CD8-positive, alpha-beta memory T cell (primary cell): ENCODE data around the gene NFAM1. TPM values are rescaled to one million over a fixed set of nuclear protein-coding genes. Genes with fewer than 3 reads are reported as not detected.

Experiments
- CTCF ChIA-PET: fragments of 350-600 bp; sonication (Branson Sonifier 250); formaldehyde crosslinking; loops from one replicate; lab custom pipeline; 2021; ENCODE audit warnings: antibody characterized with exemption; lab: Charles Lee
- POLR2A ChIA-PET: fragments of 350-600 bp; sonication (Branson Sonifier 250); formaldehyde crosslinking; loops from one replicate; lab custom pipeline; 2021; ENCODE audit warnings: antibody characterized with exemption; lab: Charles Lee
- DNase-seq, 5 donors: peaks; one replicate each; pipeline versions ENCODE4 v3.0.0 to v3.0.0-alpha.2; 2020 to 2022; ENCODE audit warnings: mixed read lengths in 1 of 5
- H3K27ac ChIP-seq: one replicate; pipeline ENCODE4 v1.7.0; 2013; ENCODE audit warnings: low read depth, mild to moderate bottlenecking, low read length, moderate library complexity
- H3K27me3 ChIP-seq: 2 replicates; pipeline ENCODE4 v1.7.0; 2013; ENCODE audit warnings: low read length, mild to moderate bottlenecking; ENCODE audit not compliant: insufficient read depth, poor library complexity, severe bottlenecking
- H3K36me3 ChIP-seq: 2 replicates; pipeline ENCODE4 v1.7.0; 2013; ENCODE audit warnings: mild to moderate bottlenecking, low read length, moderate library complexity; ENCODE audit not compliant: insufficient read depth
- H3K4me1 ChIP-seq: 2 replicates; pipeline ENCODE4 v1.7.0; 2013; ENCODE audit warnings: mild to moderate bottlenecking, low read length, moderate library complexity; ENCODE audit not compliant: insufficient read depth
- H3K4me3 ChIP-seq: 2 replicates; pipeline ENCODE4 v1.7.0; 2013; ENCODE audit warnings: mild to moderate bottlenecking, low read length
- H3K9me3 ChIP-seq: 2 replicates; pipeline ENCODE4 v1.7.0; 2013; ENCODE audit warnings: mild to moderate bottlenecking, low read length
- H3K27ac Mint-ChIP-seq, 8 donors: one replicate each; pipeline ENCODE4 v1.8.0; 2020 to 2021; ENCODE audit warnings: mixed read lengths in 8 of 8, mild to moderate bottlenecking in 6 of 8, inconsistent platforms in 3 of 8, moderate library complexity in 3 of 8
- H3K27me3 Mint-ChIP-seq, 2 donors: one replicate each; pipeline ENCODE4 v1.8.0; 2020 to 2021; ENCODE audit warnings: mixed read lengths in 2 of 2, mild to moderate bottlenecking in 1 of 2, moderate library complexity in 1 of 2
- H3K36me3 Mint-ChIP-seq, 3 donors: one replicate each; pipeline ENCODE4 v1.8.0; 2020 to 2021; ENCODE audit warnings: mixed read lengths in 3 of 3, inconsistent platforms in 1 of 3, mild to moderate bottlenecking in 1 of 3
- H3K4me1 Mint-ChIP-seq, 3 donors: one replicate each; pipeline ENCODE4 v1.8.0; 2020 to 2021; ENCODE audit warnings: mixed read lengths in 3 of 3, inconsistent platforms in 1 of 3, mild to moderate bottlenecking in 1 of 3
- H3K4me3 Mint-ChIP-seq, 7 donors: one replicate each; pipeline ENCODE4 v1.8.0; 2020 to 2021; ENCODE audit warnings: mixed read lengths in 7 of 7, mild to moderate bottlenecking in 6 of 7, moderate library complexity in 4 of 7, inconsistent platforms in 2 of 7
- H3K9me3 Mint-ChIP-seq, 5 donors: one replicate each; pipeline ENCODE4 v1.8.0; 2020 to 2022; ENCODE audit warnings: mixed read lengths in 5 of 5, mild to moderate bottlenecking in 3 of 5, moderate library complexity in 2 of 5, inconsistent platforms in 1 of 5
- polyA plus RNA-seq: library from polyadenylated mRNA; unstranded; fragments of 300-500 nt; fragmentation: Illumina TruSeq; gene quantifications from one replicate; pipeline ENCODE4 v1.2.3, GENCODE V29; 2021
- total RNA-seq, 2 experiments: library from RNA; stranded (reverse); gene quantifications; one replicate each; pipeline ENCODE4 v1.2.3, GENCODE V29; 2021

The NFAM1 gene
- total and polyA plus RNA-seq, 3 experiments from 2014 or later, result 0.16 to 0.31 TPM; not detected in 1

- H3K9me3 ChIP-seq, result no peaks in the 10 kb centered on the region
- no peaks in the 10 kb centered on the region for H3K36me3 ChIP-seq
- POLR2A ChIA-PET, result interaction anchor here (0.5 to 2.1 kb wide), 7 partner anchors 37 to 1147 kb away, joined by 3 to 17 read pairs (median 5); partner anchors contain the start of genes NDUFA6 and SMDT1
- no peaks in the 10 kb centered on the region for H3K36me3 Mint-ChIP-seq
- no peaks in the 10 kb centered on the region for H3K9me3 Mint-ChIP-seq
- peaks cover 15 to 21% (median 18%) of the 10 kb centered on the region in 3 donors for H3K4me1 Mint-ChIP-seq
- H3K4me3 ChIP-seq, result peak overlapping the region; percentile 87
- CTCF ChIA-PET, result interaction anchor here (0.6 to 3.5 kb wide), 20 partner anchors 10 to 778 kb away, joined by 3 to 29 read pairs (median 4); partner anchors contain the start of genes NDUFA6, NFAM1 and SMDT1
- peak overlapping the region; percentile 67 for H3K27ac ChIP-seq
- H3K27ac Mint-ChIP-seq, result peak overlapping the region; percentile 76 to 96 (median 90)
- H3K27me3 ChIP-seq, result no peaks in the 10 kb centered on the region
- peak; percentile 63 to 85 (median 77) for DNase-seq
- peak overlapping the region; percentile 55 to 91 (median 79) for H3K4me3 Mint-ChIP-seq
- peaks cover 20% of the 10 kb centered on the region for H3K4me1 ChIP-seq
- peaks cover under 1% of the 10 kb centered on the region in 2 donors for H3K27me3 Mint-ChIP-seq
Observed at GRCh38 chr22:42444077-42444904, 12.1 kb upstream of the NFAM1 start.

DNA sequence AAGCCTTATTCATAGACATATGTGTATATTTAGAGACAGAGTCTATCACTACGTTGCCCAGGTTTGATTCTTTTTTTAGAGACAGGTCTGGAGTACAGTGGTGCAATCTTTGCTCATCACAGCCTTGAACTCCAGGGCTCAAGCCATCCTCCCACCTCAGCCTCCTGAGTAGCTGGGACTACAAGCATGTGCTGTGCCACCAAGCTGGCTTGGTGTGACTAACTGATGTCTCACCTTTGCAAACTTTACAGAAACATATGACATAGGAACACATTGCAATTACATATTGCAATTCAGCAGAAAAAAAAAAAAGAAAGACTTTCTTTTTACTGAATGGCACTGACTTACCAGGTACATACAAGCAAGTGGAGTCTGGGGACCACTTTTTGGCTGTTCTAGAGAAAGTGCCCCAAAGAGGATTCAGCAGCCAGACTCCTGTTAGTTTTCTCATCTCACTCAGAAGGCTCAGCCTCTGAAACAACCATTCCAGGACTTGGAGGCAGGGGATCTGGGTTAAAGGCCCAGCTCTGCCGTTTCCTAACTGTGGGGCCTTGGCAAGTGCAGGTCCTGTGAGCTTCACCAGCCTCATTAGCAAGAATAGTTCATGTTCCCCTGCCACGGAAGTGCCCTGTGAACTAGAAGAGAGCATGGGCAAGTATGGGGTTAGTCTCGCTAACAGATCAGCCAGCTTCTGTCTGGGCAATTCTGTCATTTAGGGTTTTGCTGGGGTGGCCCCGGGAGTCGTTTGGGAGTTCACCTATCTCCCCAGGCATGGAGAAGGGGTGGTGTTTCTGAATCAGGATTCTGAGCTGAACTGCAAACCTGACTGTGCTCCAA, 11.3 kb upstream of the NFAM1 start:
- DNase-seq, result no peak
- H3K4me1 ChIP-seq, result peaks cover 20% of the 10 kb centered on the region
- peak overlapping the region; percentile 67 for H3K27ac ChIP-seq
- no peaks in the 10 kb centered on the region for H3K9me3 Mint-ChIP-seq
- H3K27me3 Mint-ChIP-seq, result no peaks in the 10 kb centered on the region
- H3K27me3 ChIP-seq, result no peaks in the 10 kb centered on the region
- no peaks in the 10 kb centered on the region for H3K36me3 ChIP-seq
- peak overlapping the region; percentile 66 to 96 (median 90) for H3K27ac Mint-ChIP-seq
- H3K4me3 Mint-ChIP-seq, result peak overlapping the region; percentile 41 to 81 (median 56)
- peak overlapping the region; percentile 87 for H3K4me3 ChIP-seq
- peaks cover 15 to 22% (median 21%) of the 10 kb centered on the region in 3 donors for H3K4me1 Mint-ChIP-seq
- POLR2A ChIA-PET, result interaction anchor here (0.5 to 2.1 kb wide), 5 partner anchors 36 to 1146 kb away, joined by 3 to 17 read pairs (median 5); partner anchors contain the start of genes NDUFA6 and SMDT1
- H3K9me3 ChIP-seq, result no peaks in the 10 kb centered on the region
- H3K36me3 Mint-ChIP-seq, result no peaks in the 10 kb centered on the region
- CTCF ChIA-PET, result interaction anchor here (0.6 to 3.5 kb wide), 16 partner anchors 9 to 777 kb away, joined by 3 to 29 read pairs (median 4); partner anchors contain the start of genes NDUFA6 and NFAM1

GRCh38 chr22:42442748-42443147, 10.5 kb upstream of the NFAM1 start:
- Mint-ChIP-seq H3K27me3 (no peaks in the 10 kb centered on the region), H3K36me3 (no peaks in the 10 kb centered on the region), H3K4me1 (peaks cover 15 to 25% (median 24%) of the 10 kb centered on the region in 3 donors), H3K9me3 (no peaks in the 10 kb centered on the region), H3K27ac (peak overlapping the region in 6 of 8 donors; percentile 17 to 92 (median 83)), H3K4me3 (peak overlapping the region in 3 of 7 donors; percentile 26 to 41 (median 28))
- no peak overlapping the region for H3K27ac ChIP-seq
- ChIA-PET CTCF (interaction anchor here (1.0 to 3.2 kb wide), 4 partner anchors 10 to 351 kb away, joined by 3 to 11 read pairs (median 6); partner anchors contain the start of gene NFAM1), POLR2A (interaction anchor here (0.5 kb wide), 1 partner anchor 223 kb away, joined by 3 read pairs; no protein-coding TSS in a partner anchor)
- no peak overlapping the region for H3K4me3 ChIP-seq
- H3K9me3 ChIP-seq, result no peaks in the 10 kb centered on the region
- peaks cover 24% of the 10 kb centered on the region for H3K4me1 ChIP-seq
- DNase-seq, result no peak
- H3K36me3 ChIP-seq, result no peaks in the 10 kb centered on the region
- no peaks in the 10 kb centered on the region for H3K27me3 ChIP-seq

GRCh38 chr22:42440728-42441127, 8.5 kb upstream of the NFAM1 start:
- CTCF ChIA-PET, result interaction anchor here (5.7 to 6.5 kb wide), 2 partner anchors 270 to 350 kb away, joined by 29 to 54 read pairs; partner anchors contain the start of gene NDUFA6
- peaks cover 19 to 30% (median 30%) of the 10 kb centered on the region in 3 donors for H3K4me1 Mint-ChIP-seq
- peaks cover 29% of the 10 kb centered on the region for H3K4me1 ChIP-seq

DNA sequence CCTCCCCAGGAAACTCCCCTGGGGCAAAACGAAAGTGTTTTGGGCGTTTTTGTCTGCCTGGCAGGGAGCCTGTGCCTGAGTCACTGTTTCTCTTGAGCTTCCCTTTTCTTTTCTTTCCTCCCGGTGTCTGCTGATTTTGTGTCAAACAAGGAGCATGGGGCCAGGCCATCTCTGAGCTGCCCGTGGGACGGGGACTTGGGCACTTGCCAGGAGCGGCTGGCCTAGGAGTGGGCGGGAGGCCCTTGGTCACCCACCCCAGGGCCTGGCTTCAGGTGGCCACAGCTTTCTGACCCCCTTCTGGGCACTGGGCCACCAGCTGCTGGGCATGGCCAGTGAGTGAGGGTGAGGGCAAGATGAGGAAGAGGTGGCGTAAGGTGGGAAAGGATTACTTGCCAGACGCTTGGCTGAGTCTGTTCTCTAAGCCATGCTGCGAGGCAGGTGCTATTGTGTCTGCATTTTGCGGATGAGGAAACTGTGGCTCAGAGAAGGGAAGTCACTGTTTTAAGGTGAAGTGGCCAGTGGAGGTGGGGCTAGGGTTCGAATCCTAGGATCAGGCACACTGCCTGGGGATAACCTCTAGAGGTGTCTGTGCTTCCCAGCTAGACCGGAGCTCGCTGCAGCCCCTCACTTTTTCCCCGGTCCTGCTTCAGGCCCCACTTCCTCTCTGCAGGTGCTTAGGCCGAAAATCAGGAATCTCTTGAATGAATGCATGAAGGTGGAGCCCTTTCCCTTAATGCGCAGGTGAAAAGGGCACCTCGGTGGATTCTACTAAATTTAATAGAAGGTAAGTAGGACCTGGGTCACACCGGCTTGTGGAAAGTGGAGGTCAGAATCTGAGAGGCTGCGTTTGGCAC, 7.8 kb upstream of the NFAM1 start:
- Mint-ChIP-seq H3K27me3 (no peaks in the 10 kb centered on the region), H3K9me3 (no peaks in the 10 kb centered on the region), H3K36me3 (no peaks in the 10 kb centered on the region), H3K4me3 (no peak overlapping the region), H3K27ac (no peak overlapping the region), H3K4me1 (peaks cover 19 to 28% (median 28%) of the 10 kb centered on the region in 3 donors)
- CTCF ChIA-PET, result interaction anchor here (5.7 to 6.5 kb wide), 2 partner anchors 270 to 349 kb away, joined by 29 to 54 read pairs; partner anchors contain the start of gene NDUFA6
- Histone ChIP-seq H3K27ac (peak overlapping the region; percentile 24), H3K4me3 (no peak overlapping the region), H3K4me1 (peaks cover 26% of the 10 kb centered on the region), H3K36me3 (no peaks in the 10 kb centered on the region), H3K27me3 (no peaks in the 10 kb centered on the region), H3K9me3 (no peaks in the 10 kb centered on the region)
- no peak for DNase-seq
- POLR2A ChIA-PET, result no interaction called here

More at GRCh38 chr22:42440728-42441127, 8.5 kb upstream of the NFAM1 start:
- H3K27ac Mint-ChIP-seq, result no peak overlapping the region
- Histone ChIP-seq H3K4me3 (no peak overlapping the region), H3K36me3 (no peaks in the 10 kb centered on the region), H3K9me3 (no peaks in the 10 kb centered on the region), H3K27me3 (no peaks in the 10 kb centered on the region), H3K27ac (no peak overlapping the region)
- H3K4me3 Mint-ChIP-seq, result no peak overlapping the region
- H3K27me3 Mint-ChIP-seq, result no peaks in the 10 kb centered on the region
- no peak for DNase-seq
- POLR2A ChIA-PET, result no interaction called here
- H3K9me3 Mint-ChIP-seq, result no peaks in the 10 kb centered on the region
- H3K36me3 Mint-ChIP-seq, result no peaks in the 10 kb centered on the region

DNA sequence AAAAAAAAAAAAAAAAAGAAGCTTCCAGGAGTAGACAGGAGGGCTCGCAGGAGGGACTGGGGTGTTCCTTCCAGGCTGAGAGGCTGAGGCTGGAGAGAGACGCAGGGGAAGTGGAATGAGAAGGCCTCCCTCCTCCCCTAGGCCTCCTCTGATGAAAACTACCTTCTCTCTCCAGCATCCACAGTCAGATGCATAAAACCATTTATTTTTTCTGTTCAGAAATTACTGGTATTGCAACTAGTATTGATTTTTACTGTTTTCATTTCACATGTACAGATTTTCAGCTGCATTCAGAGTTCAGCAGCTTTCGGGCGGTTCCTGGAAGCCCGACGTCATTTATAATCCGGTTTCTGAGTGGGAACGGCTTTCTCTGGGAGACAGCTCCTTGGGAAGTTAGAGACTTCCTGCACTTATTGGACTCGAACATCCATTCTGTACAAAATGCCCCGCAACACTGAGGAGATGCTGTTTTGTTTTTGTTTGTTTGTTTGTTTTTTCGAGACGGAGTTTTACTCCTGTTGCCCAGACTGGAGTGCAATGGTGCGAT, 6.9 kb upstream of the NFAM1 start:
- no peaks in the 10 kb centered on the region for H3K27me3 ChIP-seq
- ChIA-PET POLR2A (no interaction called here), CTCF (interaction anchor here (1.5 to 6.5 kb wide), 3 partner anchors 269 to 499 kb away, joined by 3 to 54 read pairs (median 29); partner anchors contain the start of gene NDUFA6)
- DNase-seq, result no peak
- no peaks in the 10 kb centered on the region for H3K36me3 Mint-ChIP-seq
- no peaks in the 10 kb centered on the region for H3K27me3 Mint-ChIP-seq
- H3K4me1 Mint-ChIP-seq, result peaks cover 9 to 19% (median 18%) of the 10 kb centered on the region in 3 donors
- no peaks in the 10 kb centered on the region for H3K9me3 Mint-ChIP-seq
- H3K27ac ChIP-seq, result peak overlapping the region; percentile 24
- H3K4me1 ChIP-seq, result peaks cover 17% of the 10 kb centered on the region
- peak overlapping the region in 3 of 7 donors; percentile 3 to 23 (median 9) for H3K4me3 Mint-ChIP-seq
- H3K4me3 ChIP-seq, result no peak overlapping the region
- no peaks in the 10 kb centered on the region for H3K36me3 ChIP-seq
- H3K27ac Mint-ChIP-seq, result peak overlapping the region in 2 of 8 donors; percentile 38
- no peaks in the 10 kb centered on the region for H3K9me3 ChIP-seq
